GM23248 (cell line): ENCODE results near the gene CAMKK1. TPM values are rescaled to one million over a fixed set of nuclear protein-coding genes. Genes with fewer than 3 reads are reported as not detected.

Experiments used
- DNase-seq: peaks from one replicate; pipeline ENCODE4 v3.0.0-alpha.2; 2015
- H2AFZ ChIP-seq: fragments of 200-600 bp; sonication (generic); 2 replicates; pipeline ENCODE4 v1.6.1; 2016; ENCODE audit warnings: antibody characterized with exemption
- H3F3A ChIP-seq: fragments of 200-600 bp; sonication (generic); 2 replicates; pipeline ENCODE4 v1.6.1; 2016; ENCODE audit warnings: mild to moderate bottlenecking, antibody characterized with exemption, mixed run types; ENCODE audit not compliant: insufficient read depth
- H3K27ac ChIP-seq: fragments of 200-600 bp; sonication (generic); 2 replicates; pipeline ENCODE4 v1.5.1; 2016; ENCODE audit warnings: mild to moderate bottlenecking
- H3K27me3 ChIP-seq: fragments of 200-600 bp; sonication (generic); replicated peaks from 2 replicates; pipeline ENCODE4 v1.6.1; 2016; ENCODE audit warnings: mild to moderate bottlenecking; ENCODE audit not compliant: insufficient read depth
- H3K36me3 ChIP-seq: fragments of 200-600 bp; sonication (generic); 2 replicates; pipeline ENCODE4 v1.6.1; 2016; ENCODE audit warnings: low read depth, mild to moderate bottlenecking
- H3K4me1 ChIP-seq: fragments of 200-600 bp; sonication (generic); 2 replicates; pipeline ENCODE4 v1.6.1; 2016; ENCODE audit warnings: mild to moderate bottlenecking; ENCODE audit not compliant: insufficient read depth
- H3K4me2 ChIP-seq: fragments of 200-600 bp; sonication (generic); one replicate; pipeline ENCODE4 v1.6.1; 2016; ENCODE audit warnings: mild to moderate bottlenecking; ENCODE audit not compliant: unreplicated experiment
- H3K4me3 ChIP-seq: fragments of 200-600 bp; sonication (generic); 2 replicates; pipeline ENCODE4 v1.5.1; 2016; ENCODE audit warnings: mild to moderate bottlenecking
- H3K79me2 ChIP-seq: fragments of 200-600 bp; sonication (generic); 2 replicates; pipeline ENCODE4 v1.6.1; 2016; ENCODE audit warnings: mild to moderate bottlenecking; ENCODE audit not compliant: insufficient read depth
- H3K9ac ChIP-seq: fragments of 200-600 bp; sonication (generic); 2 replicates; pipeline ENCODE4 v1.6.1; 2016; ENCODE audit warnings: mild to moderate bottlenecking
- H3K9me2 ChIP-seq: fragments of 200-600 bp; sonication (generic); 2 replicates; pipeline ENCODE4 v1.6.1; 2016; ENCODE audit warnings: mixed run types, mild to moderate bottlenecking, moderate library complexity; ENCODE audit not compliant: insufficient read depth
- H3K9me3 ChIP-seq: fragments of 200-600 bp; sonication (generic); one replicate; pipeline ENCODE4 v1.6.1; 2017; ENCODE audit warnings: low read depth
- H4K20me1 ChIP-seq: fragments of 200-600 bp; sonication (generic); 2 replicates; pipeline ENCODE4 v1.6.0; 2016; ENCODE audit not compliant: insufficient read depth
- EZH2 ChIP-seq: fragments of 200-600 bp; sonication (generic); IDR thresholded peaks from 2 replicates; pipeline ENCODE4 v1.6.1; 2018; ENCODE audit warnings: antibody characterized with exemption, mild to moderate bottlenecking; ENCODE audit not compliant: insufficient read depth, poor library complexity, severe bottlenecking
- EZH2phosphoT487 ChIP-seq: fragments of 200-600 bp; sonication (generic); IDR thresholded peaks from 2 replicates; pipeline ENCODE4 v1.6.1; 2018; ENCODE audit warnings: antibody characterized with exemption, moderate library complexity, mild to moderate bottlenecking, low read depth; ENCODE audit not compliant: insufficient read depth
- WGBS, 2 experiments: methylation state at CpG; one replicate each; pipeline ENCODE4 v1.1.6; 2015 to 2017; ENCODE audit warnings: low lambda C conversion rate in 2 of 2, low coverage in 1 of 2; ENCODE audit errors: missing lambda C conversion rate in 2 of 2; 5-methylcytosine and 5-hydroxymethylcytosine counted together
- in situ Hi-C: fragments of 300-500 bp; cut with MboI; formaldehyde crosslinking; loops from 2 replicates; pipeline ENCODE4 v1.15.0; 2020
- polyA plus RNA-seq: library from polyadenylated mRNA; unstranded; fragments of >200 nt; fragmentation: Nextera tagmentation; extraction: Ambion mirVana; gene quantifications from 2 replicates; pipeline ENCODE4 v1.2.1, GENCODE V29; 2016
- total RNA-seq: library from RNA; depleted of rRNA; stranded (reverse); fragments of >200 nt; shearing (Covaris generic); gene quantifications from 2 replicates; pipeline ENCODE4 v1.2.3, GENCODE V29; 2014

CAMKK1 gene
- total and polyA plus RNA-seq, 2 experiments from 2014 or later: 4.0 to 4.5 TPM

- no peak for DNase-seq
- in situ Hi-C loops: loop anchor here (10.0 kb wide), 1 partner anchor 71 kb away; no protein-coding TSS in a partner anchor
- 82 to 88% methylated on average over 7 of the region's 7 CpGs for WGBS, 2 experiments
These were observed 76.9 kb downstream of the CAMKK1 start for GRCh38 chr17:3815925-3816324.

GRCh38 chr17:3815122-3815521 lies 77.7 kb downstream of the CAMKK1 start:
- Histone ChIP-seq H3K4me1 (no peaks in the 10 kb centered on the region), H3K36me3 (peaks cover 55% of the 10 kb centered on the region), H3K9ac (no peak overlapping the region), H3K27ac (no peak overlapping the region), H3K9me3 (no peaks in the 10 kb centered on the region), H2AFZ (no peak overlapping the region), H3K27me3 (no peaks in the 10 kb centered on the region), H3K4me3 (no peak overlapping the region), H3K4me2 (no peak overlapping the region), H4K20me1 (no peaks in the 10 kb centered on the region), H3F3A (no peaks in the 10 kb centered on the region), H3K79me2 (no peaks in the 10 kb centered on the region), H3K9me2 (no peaks in the 10 kb centered on the region)
- 92 to 94% methylated on average over 6 of the region's 6 CpGs for WGBS, 2 experiments
- no peak for DNase-seq
- no peak for TF ChIP-seq EZH2
- no peak for TF ChIP-seq EZH2phosphoT487
- in situ Hi-C loops: loop anchor here (10.0 kb wide), 1 partner anchor 70 kb away; no protein-coding TSS in a partner anchor

More at GRCh38 chr17:3815925-3816324, 76.9 kb downstream of the CAMKK1 start:
- TF ChIP-seq EZH2phosphoT487: no peak
- TF ChIP-seq EZH2: no peak
- no peaks in the 10 kb centered on the region for H3K9me3 ChIP-seq
- no peaks in the 10 kb centered on the region for H3K27me3 ChIP-seq
- no peak overlapping the region for H3K27ac ChIP-seq
- H3K4me3 ChIP-seq: no peak overlapping the region
- H4K20me1 ChIP-seq: no peaks in the 10 kb centered on the region
- H3K36me3 ChIP-seq: peaks cover 63% of the 10 kb centered on the region
- no peak overlapping the region for H3K4me2 ChIP-seq
- no peaks in the 10 kb centered on the region for H3K79me2 ChIP-seq
- H3K4me1 ChIP-seq: no peaks in the 10 kb centered on the region
- H3F3A ChIP-seq: no peaks in the 10 kb centered on the region
- H2AFZ ChIP-seq: no peak overlapping the region
- no peaks in the 10 kb centered on the region for H3K9me2 ChIP-seq
- no peak overlapping the region for H3K9ac ChIP-seq

- Histone ChIP-seq H3K9me3 (no peaks in the 10 kb centered on the region), H4K20me1 (no peaks in the 10 kb centered on the region), H3K36me3 (peaks cover 48% of the 10 kb centered on the region), H3K79me2 (no peaks in the 10 kb centered on the region), H3F3A (no peaks in the 10 kb centered on the region), H3K4me3 (no peak overlapping the region), H2AFZ (no peak overlapping the region), H3K4me2 (no peak overlapping the region), H3K27ac (no peak overlapping the region), H3K4me1 (no peaks in the 10 kb centered on the region), H3K9me2 (no peaks in the 10 kb centered on the region), H3K27me3 (no peaks in the 10 kb centered on the region), H3K9ac (no peak overlapping the region)
- TF ChIP-seq EZH2 (no peak), EZH2phosphoT487 (no peak)
- in situ Hi-C loops: loop anchor here (10.0 kb wide), 1 partner anchor 70 kb away; no protein-coding TSS in a partner anchor
- WGBS, 2 experiments: 95 to 96% methylated on average over 13 of the region's 13 CpGs
- DNase-seq: no peak
These were observed 78.5 kb downstream of the CAMKK1 start for GRCh38 chr17:3814361-3814760.

GRCh38 chr17:3813171-3813570 lies 79.7 kb downstream of the CAMKK1 start:
- in situ Hi-C loops: loop anchor here (10.0 kb wide), 1 partner anchor 68 kb away; no protein-coding TSS in a partner anchor
- no peaks in the 10 kb centered on the region for H3K27me3 ChIP-seq
- H2AFZ ChIP-seq: no peak overlapping the region
- H4K20me1 ChIP-seq: no peaks in the 10 kb centered on the region
- TF ChIP-seq EZH2phosphoT487: no peak
- TF ChIP-seq EZH2: no peak
- H3K9me3 ChIP-seq: no peaks in the 10 kb centered on the region
- H3K9ac ChIP-seq: no peak overlapping the region
- no peaks in the 10 kb centered on the region for H3F3A ChIP-seq
- H3K4me3 ChIP-seq: no peak overlapping the region
- no peaks in the 10 kb centered on the region for H3K79me2 ChIP-seq
- peaks cover 37% of the 10 kb centered on the region for H3K36me3 ChIP-seq
- H3K4me1 ChIP-seq: no peaks in the 10 kb centered on the region
- H3K9me2 ChIP-seq: no peaks in the 10 kb centered on the region
- H3K27ac ChIP-seq: no peak overlapping the region
- no peak overlapping the region for H3K4me2 ChIP-seq
- DNase-seq: no peak
- WGBS, 2 experiments: 95 to 98% methylated on average over 15 of the region's 15 CpGs

GRCh38 chr17:3812771-3813170 lies 80.1 kb downstream of the CAMKK1 start:
- Histone ChIP-seq H3F3A (no peaks in the 10 kb centered on the region), H3K9me3 (no peaks in the 10 kb centered on the region), H4K20me1 (no peaks in the 10 kb centered on the region), H3K4me1 (no peaks in the 10 kb centered on the region), H3K4me2 (no peak overlapping the region), H3K36me3 (peaks cover 33% of the 10 kb centered on the region), H3K9me2 (no peaks in the 10 kb centered on the region), H2AFZ (no peak overlapping the region), H3K27me3 (no peaks in the 10 kb centered on the region), H3K27ac (no peak overlapping the region), H3K9ac (no peak overlapping the region), H3K4me3 (no peak overlapping the region), H3K79me2 (no peaks in the 10 kb centered on the region)
- in situ Hi-C loops: loop anchor here (10.0 kb wide), 1 partner anchor 68 kb away; no protein-coding TSS in a partner anchor
- 91 to 95% methylated on average over 12 of the region's 12 CpGs for WGBS, 2 experiments
- DNase-seq: no peak
- TF ChIP-seq EZH2phosphoT487: no peak
- no peak for TF ChIP-seq EZH2
